ENCODE results near the gene FAM174B.
A peak's percentile ranks its signal among the peaks of the same experiment; 100 is the strongest.

FAM174B gene

DNA sequence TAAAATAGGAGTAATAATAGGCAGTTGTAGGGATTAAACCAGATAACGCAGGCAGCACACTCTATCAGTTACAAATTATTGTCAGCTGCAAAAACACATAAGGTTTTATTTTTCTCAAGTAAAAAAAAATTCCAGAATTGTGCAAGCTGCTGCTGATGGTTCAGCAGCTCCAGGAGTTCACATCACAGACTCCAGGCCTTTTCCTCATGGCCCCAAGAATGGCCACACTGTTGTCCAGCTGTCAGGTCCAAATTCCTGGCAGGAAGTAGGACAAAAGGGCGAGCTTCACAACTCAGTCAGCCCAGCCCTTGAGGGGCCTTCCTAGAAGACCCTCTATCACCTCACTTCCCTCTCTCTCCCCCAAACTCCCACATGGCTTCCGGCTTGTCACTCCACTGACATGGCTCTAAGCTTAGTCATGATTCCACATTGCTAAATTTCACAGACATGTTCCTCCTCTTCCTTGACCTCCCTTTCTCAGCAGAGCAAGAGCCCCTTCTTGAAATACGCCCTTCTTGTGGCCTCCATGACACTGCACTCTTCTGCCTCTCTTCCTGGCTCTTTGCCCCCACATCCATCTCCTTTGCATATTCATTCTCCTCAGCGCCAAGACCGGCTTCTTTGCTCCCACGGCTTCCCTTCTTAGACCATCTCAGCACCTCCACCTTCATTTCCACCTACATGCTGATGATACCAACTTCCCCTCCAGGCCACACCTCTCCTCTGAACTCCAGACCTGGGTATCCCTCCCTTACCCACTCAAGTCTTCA is 27.4 kb upstream of the FAM174B start:
- TF ChIP-seq CTCF (conservative IDR thresholded peaks at IDR 0.05): no peak
- H3K27ac ChIP-seq: peak overlapping the region; percentile 2; the same call in 1 of the 2 replicates

DNA sequence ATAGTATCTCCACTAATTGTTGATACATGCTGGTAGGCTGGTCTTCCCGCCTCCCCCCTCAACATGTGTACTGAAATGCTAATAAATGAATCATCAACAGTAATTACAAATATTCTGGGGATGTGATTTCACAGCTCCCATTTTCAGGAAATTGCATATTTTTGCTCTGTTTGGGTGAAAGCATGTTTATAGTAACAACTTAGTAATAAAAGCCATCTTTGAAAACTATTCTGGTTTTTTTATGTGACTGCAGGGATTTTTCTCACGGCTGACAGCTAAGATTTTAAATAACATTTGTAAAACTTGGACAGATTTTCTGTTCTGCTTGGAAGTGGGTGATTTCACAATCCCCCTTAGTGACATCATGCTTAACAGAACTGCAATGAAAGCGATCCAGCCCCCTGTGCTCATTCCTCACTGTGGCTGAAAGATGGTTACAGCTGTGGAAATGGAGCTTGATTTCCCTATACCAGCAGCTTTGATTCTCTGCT is 25.6 kb upstream of the FAM174B start:
- no peak for TF ChIP-seq CTCF (conservative IDR thresholded peaks at IDR 0.05)
- H3K27ac ChIP-seq: peak overlapping the region; percentile 7; the same call in 1 of the 2 replicates

DNA sequence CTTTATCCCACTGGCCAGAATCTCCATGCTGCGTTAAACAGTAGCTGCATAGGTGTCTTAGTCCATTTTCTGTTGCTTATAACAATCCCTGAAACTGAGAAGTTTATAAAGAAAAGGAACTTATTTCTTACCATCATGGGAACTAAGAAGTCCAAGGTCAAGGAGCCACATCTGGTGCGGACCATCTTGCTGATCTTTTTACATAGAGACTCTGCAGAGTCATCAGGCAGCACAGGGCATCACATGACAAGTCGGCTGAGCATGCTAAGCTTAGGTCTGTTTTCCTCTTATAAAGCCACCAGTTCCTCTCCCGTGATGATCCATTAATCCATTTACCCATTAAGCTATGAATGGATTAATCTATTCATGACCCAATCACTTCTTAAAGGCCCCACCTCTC is 22.4 kb upstream of the FAM174B start:
- peak overlapping the region; percentile 97 for H3K27ac ChIP-seq
- TF ChIP-seq CTCF (conservative IDR thresholded peaks at IDR 0.05): no peak

- peak overlapping the region; percentile 97 for H3K27ac ChIP-seq
- TF ChIP-seq CTCF (conservative IDR thresholded peaks at IDR 0.05): no peak
These were observed 21.0 kb upstream of the FAM174B start for GRCh38 chr15:92676561-92676960.

DNA sequence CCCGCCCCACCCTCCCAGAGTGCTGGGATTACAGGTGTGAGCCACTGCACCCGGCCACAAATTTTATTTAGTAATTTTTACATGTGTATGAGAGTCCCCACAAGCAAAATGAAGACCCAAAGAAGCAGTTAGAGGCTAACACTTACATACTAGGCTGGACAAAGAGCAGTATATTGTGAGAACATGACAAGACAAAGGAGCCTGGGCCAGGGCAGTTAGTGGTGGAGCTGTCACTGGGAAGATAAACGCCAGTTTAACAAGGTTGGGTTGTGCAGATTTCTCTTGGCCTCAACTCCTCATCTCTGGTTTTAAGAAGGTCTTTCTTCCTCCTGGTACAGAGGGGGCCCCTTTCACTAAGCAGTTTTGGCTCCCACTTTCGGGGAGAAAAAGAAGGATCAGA is 19.9 kb upstream of the FAM174B start:
- peak overlapping the region; percentile 97 for H3K27ac ChIP-seq
- TF ChIP-seq CTCF (conservative IDR thresholded peaks at IDR 0.05): no peak

GRCh38 chr15:92674347-92674746 is 18.8 kb upstream of the FAM174B start:
- TF ChIP-seq CTCF (conservative IDR thresholded peaks at IDR 0.05): no peak
- peak overlapping the region; percentile 97; the same call in 1 of the 2 replicates for H3K27ac ChIP-seq

- TF ChIP-seq CTCF (conservative IDR thresholded peaks at IDR 0.05): no peak
- peak overlapping the region; percentile 97 for H3K27ac ChIP-seq
These were observed 16.5 kb upstream of the FAM174B start for GRCh38 chr15:92672102-92672501.

Measured in VCaP (cell line).